GM12872 (cell line): Measurements from ENCODE around the gene LNX2.

ENCODE experiments used
- TF ChIP-seq, protein P1 (sequence below): IDR thresholded peaks from 3 replicates; pipeline ENCODE4 v1.5.1; 2011; ENCODE audit warnings: low read depth, mild to moderate bottlenecking, low read length, moderate library complexity; ENCODE audit not compliant: insufficient read depth

The LNX2 gene

DNA sequence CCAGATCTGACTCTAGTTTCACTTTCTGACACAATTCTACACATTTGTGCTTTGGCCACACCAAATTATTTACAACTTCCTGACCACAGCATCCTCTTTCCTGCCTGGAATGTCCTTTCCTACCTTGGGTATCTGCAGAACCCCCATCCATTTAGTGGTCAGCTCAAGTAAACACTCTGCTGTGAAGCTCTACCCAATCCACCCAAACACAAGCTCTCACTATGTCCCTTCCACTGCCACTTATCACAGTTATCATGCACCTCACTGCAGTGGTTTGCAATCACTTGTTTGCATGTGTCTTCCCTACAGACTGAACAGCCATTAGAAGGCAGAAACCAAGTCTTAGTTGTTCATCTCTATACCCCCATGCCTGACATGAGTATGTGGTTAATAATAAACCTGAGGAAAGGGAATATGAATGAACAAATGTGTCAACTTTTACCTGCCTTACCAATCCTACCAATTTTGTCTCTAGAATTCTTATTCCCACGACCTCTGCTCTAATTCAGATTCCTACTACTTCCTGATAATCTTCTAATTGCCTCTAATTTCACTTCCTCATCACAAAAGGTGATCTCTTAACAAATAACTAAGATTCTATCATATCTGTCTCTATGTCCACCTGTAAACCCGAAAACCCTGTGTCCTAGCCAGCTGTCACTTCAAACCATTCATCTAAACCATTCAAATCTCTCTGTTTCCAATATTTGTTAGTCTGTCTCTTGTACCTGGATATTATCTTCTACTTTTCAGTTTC is 25.1 kb downstream of the LNX2 start:
- TF ChIP-seq, protein P1, sequence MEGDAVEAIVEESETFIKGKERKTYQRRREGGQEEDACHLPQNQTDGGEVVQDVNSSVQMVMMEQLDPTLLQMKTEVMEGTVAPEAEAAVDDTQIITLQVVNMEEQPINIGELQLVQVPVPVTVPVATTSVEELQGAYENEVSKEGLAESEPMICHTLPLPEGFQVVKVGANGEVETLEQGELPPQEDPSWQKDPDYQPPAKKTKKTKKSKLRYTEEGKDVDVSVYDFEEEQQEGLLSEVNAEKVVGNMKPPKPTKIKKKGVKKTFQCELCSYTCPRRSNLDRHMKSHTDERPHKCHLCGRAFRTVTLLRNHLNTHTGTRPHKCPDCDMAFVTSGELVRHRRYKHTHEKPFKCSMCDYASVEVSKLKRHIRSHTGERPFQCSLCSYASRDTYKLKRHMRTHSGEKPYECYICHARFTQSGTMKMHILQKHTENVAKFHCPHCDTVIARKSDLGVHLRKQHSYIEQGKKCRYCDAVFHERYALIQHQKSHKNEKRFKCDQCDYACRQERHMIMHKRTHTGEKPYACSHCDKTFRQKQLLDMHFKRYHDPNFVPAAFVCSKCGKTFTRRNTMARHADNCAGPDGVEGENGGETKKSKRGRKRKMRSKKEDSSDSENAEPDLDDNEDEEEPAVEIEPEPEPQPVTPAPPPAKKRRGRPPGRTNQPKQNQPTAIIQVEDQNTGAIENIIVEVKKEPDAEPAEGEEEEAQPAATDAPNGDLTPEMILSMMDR: no peak

DNA sequence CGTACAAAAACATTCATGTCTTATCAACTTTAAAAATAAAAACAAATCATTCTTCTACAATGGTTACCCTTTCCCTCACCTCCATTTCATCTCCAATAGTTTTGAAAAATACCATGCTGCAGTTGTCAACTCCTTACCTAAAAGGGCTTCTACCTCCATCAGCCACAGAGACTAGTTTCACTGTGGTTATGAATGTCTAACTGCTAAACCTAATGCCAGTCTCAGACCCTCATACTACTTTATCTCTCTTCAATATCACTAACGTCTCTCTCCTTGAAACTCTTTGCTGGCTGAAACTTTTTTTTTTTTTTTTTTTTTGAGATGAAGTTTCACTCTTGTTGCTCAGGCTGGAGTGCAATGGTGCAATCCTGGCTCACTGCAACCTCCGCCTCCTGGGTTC is 27.1 kb downstream of the LNX2 start:
- TF ChIP-seq, protein P1: no peak

DNA sequence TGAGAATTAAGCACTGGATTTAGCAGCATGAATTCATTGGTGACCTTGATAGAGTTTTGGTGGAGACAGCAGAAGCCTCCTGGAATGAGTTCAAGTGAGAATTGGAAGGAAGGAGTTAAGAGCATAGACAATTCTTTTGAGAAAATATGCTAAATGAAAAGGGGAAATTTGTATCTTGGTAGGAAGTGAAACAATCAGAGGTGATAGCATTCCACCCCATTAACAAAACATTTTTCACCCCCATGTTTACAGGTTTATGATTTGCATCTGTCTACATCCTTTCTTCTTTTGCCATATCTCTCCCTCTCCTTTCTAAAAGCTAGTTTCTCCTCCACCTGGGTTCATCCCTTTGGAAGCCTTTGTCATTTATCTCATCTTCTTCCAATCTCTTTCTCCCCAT is 27.5 kb downstream of the LNX2 start:
- TF ChIP-seq, protein P1: no peak

DNA sequence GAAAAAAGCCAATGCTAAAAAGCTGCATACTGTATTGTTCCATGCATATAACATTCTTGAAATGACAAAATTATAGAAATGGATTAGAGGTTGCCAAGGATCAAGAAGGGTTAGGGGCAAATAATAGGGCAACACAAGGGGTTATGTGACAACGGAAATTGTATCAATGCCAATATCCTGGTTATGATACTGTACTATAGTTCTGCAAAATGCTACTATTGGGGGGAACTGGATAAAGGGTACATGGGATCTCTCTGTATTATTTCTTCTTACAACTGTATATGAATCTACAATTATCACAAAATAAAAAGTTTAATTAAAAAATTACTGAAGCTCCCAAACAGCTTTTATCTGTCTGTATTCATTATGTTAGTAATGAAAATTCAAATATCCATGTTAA is 31.9 kb downstream of the LNX2 start:
- TF ChIP-seq, protein P1: no peak

DNA sequence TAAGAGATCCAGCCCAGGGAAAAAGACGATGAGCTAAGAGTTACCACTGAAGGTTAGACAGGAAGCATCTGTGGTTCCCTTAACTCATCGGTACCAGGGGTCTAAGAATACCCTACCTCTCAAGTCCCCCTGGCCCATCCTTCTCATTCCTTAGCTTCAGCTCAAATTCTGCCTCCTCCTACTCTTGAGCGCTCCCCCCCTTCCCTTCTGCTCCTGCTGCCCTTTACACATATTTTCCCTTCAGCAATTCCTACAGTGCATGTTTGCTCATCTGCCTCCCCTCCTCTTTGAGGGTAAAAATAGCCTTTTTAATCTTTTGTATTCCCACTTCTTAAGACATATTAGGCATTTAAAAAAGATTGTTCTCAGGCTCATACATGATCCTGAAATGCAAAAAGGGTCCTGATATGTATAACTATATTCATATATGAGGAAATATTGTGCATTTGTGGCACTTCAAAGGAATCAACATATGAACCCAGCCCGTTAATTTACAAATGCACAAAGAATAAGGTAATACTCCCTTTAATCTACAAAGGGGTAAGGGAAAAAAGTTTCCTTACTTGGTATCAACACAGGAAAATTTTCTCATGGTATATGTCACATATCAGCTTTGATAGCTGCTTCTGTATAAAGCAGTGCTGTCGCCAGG is 33.1 kb downstream of the LNX2 start:
- TF ChIP-seq, protein P1: no peak

DNA sequence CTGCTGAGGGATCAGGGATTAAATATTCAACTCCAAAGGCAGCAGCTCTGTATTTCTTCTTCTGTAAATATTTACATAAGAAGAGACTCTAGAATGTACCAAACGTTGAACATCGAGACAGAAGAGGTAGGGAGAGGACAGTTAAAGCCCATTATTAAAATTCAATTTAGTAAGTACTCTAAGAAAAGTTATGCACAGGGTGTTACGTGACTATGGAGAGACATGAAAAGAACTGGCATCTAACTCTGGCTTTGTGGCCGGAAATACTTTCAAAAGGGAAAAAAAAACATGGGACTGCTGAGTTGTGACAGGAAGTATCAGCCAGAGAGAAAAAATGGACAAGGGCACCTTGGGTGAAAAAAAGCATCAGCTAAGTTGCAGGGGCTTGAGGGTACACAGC is 36.7 kb downstream of the LNX2 start:
- TF ChIP-seq, protein P1: no peak

DNA sequence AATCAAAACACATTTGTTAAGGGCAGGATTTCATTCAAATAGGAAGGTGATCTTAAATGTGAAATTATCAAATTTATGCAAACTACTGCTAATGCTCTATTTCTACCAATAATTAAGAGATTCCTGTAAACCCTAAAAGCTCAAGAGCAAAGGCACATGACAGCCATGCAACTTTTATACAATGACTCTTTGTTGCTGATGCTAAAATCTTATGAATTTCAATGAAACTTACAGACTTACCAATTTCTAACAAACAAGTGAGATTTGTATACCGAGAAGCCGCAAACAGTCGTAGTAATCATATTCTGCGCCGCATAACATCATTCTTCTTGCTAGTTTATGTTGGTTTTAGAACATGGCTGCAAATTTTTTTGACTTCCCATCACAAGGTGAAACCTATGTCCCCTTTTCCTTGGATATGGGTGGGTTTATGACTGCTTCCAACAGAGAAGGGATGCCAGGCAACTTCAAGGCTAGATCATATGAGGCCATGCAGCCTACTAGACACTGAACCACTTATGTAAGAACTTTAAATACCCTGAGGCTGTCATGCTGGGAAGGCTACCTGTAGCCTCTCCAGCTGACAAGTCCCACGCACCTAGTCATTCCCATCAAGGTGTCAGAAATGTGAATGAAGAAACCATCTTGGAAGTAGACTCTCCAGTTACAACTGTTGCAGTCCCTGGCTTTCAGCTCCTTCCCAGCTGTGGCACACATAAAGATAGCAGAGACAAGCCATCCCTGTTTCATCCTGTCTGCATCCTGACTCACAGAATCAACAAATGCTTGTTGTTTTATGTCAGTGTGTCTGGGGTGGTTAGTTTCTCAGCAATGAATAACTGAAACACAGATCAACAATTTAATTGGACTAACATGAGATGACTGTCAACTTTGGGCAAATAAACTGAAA is 42.0 kb downstream of the LNX2 start:
- TF ChIP-seq, protein P1: no peak
